ENCODE measurements around the gene LGALS9C. TPM values are rescaled to one million over a fixed set of nuclear protein-coding genes. Genes with fewer than 3 reads are reported as not detected.
"Not testable (repeated sequence)": the region's sequence is repeated elsewhere in the genome, so short reads cannot be mapped to it uniquely, and the experiment has no call there.

LGALS9C gene
- total RNA-seq, 4 donors from 2014 or later = 5.5 to 52.9 (median 21.9) TPM

DNA sequence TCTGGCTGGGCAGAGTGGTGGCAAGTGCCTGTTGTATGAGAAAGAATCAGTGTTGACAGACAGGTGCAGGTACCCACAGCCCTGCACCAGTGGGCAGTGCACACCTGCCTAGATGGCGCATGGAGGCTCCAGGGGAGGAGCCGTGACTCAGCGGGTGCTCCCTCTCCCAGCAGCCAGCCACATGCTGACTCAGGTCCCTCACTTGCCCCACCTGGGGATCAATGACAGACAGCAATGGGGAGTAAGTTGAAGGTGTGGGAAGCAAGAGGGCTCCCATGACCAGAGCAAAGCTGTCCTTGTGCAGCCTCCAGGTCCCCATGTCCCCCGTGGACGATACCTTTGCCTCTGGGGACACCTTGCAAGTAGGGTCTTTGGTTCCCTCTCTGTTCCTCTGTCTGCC is 24.6 kb upstream of the LGALS9C start:
- DNase-seq; intact Hi-C loops (cut with DNase I): not testable (repeated sequence)

DNA sequence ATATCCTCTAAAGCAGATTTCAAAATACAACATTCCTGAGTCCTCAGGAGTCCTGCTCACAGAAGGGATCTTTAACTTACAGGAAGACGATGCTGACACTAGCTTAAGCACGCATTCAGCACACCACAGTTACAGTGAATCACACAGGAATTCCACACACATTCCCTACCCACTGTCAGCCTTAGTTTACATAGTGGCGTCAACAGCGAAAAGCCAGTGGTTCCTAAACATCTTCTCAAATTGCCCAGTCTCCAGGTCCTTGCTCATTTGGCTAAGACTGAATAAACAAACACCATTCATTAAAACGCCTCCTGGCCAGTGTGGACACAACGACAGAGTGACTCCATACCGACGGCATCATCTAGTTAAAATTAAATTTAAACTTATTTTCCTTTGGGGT is 17.6 kb upstream of the LGALS9C start:
- H3K36me3 ChIP-seq; H3K4me3 ChIP-seq; DNase-seq; H3K27ac ChIP-seq; H3K27me3 ChIP-seq; H3K9me3 ChIP-seq; H3K4me1 ChIP-seq; intact Hi-C loops (cut with DNase I): not testable (repeated sequence)
- WGBS, 2 donors = 40 to 48% methylated on average over 4 to 8 of the region's 8 CpGs

More for the DNA sequence above, 24.6 kb upstream of the LGALS9C start:
- TF ChIP-seq, protein P1, sequence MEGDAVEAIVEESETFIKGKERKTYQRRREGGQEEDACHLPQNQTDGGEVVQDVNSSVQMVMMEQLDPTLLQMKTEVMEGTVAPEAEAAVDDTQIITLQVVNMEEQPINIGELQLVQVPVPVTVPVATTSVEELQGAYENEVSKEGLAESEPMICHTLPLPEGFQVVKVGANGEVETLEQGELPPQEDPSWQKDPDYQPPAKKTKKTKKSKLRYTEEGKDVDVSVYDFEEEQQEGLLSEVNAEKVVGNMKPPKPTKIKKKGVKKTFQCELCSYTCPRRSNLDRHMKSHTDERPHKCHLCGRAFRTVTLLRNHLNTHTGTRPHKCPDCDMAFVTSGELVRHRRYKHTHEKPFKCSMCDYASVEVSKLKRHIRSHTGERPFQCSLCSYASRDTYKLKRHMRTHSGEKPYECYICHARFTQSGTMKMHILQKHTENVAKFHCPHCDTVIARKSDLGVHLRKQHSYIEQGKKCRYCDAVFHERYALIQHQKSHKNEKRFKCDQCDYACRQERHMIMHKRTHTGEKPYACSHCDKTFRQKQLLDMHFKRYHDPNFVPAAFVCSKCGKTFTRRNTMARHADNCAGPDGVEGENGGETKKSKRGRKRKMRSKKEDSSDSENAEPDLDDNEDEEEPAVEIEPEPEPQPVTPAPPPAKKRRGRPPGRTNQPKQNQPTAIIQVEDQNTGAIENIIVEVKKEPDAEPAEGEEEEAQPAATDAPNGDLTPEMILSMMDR (IDR thresholded peaks at IDR 0.05) = peak in 1 of 6 experiments; percentile 17
- H3K4me3 ChIP-seq, H3K9me3 ChIP-seq, H3K27ac ChIP-seq, H3K4me1 ChIP-seq, H3K27me3 ChIP-seq, H3K36me3 ChIP-seq: not testable (repeated sequence)
- WGBS, 2 donors = 68% methylated on average over 5 of the region's 5 CpGs; no CpG with 5 or more reads in 1 of the 2 donors

DNA sequence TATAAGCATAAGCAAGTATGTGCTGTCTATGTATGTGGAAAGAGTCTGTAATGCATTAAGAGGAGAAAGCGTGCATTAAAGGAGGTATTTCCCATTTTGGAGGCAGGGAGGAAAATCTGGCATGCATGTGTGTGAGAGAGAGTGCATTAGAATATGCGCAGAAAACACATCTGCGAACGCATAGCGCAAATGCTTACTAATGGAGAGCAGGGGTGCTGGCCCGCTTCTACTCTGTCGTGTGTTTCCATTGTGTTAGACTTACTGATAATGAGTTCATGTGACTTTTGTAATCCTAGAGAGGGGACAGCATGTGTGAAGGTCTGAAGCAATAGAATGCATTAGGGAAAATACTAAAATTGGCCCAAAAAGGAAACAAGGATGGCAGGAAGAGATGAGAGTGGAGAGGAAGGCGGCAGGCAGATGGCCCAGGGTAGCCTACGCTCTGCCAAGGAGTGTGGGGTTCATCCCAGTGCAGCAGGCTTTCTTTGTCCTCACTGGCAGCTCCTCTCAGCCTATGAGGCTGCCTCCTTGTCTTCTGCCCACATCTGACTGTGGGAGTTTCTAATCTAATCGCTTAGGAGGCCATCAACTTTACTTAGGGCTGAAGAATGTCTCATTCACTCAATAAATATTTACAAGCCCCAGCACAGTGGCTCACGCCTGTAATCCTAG is 12.6 kb upstream of the LGALS9C start:
- H3K9me3 ChIP-seq; H3K36me3 ChIP-seq; H3K27me3 ChIP-seq; H3K4me3 ChIP-seq; intact Hi-C loops (cut with DNase I); H3K27ac ChIP-seq; DNase-seq: not testable (repeated sequence)
- H3K4me1 ChIP-seq = peaks cover 0 to 16% (median 8%) of the 10 kb centered on the region in 3 donors
- 80 to 92% methylated on average over 7 to 9 of the region's 11 CpGs for whole genome bisulfite sequencing, 2 donors

DNA sequence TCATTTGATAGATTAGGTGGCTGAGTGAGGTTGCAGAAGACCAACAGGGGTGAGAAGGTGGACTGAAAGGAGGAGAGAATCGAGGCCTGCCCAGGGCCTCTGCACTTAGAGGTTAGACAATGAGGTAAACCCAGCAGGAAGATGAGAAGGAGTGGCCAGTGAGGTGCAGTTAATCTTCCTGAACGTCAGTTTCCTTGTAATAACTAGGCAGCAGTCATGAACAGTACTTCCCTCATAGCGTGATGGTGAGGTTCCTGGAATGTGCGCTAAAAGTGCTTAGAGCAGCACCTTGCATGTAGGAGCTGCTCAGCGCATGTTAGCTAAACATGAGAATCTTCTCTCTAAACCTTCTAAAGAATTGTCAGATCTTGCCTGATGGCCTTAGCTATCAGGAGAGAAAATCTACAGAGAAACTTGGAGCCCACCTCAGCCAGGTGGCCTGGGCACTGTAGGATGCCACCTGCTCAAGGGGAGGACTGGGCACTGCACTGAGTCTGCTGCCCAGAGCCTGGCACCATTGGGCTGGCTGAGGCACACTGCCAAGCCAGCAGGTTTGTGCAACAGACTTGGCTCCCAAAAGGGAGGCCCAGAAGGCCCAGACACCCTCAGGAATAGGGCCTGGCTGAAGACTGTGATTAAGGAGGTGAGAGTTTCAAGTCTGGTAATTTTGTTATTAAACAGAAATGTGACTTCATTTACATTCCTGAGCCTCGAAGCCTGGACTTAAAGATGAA is 10.2 kb upstream of the LGALS9C start:
- H3K36me3 ChIP-seq; H3K4me3 ChIP-seq; H3K9me3 ChIP-seq; DNase-seq; intact Hi-C loops (cut with DNase I); H3K27me3 ChIP-seq: not testable (repeated sequence)
- Histone ChIP-seq H3K27ac (peak overlapping the region; percentile 57 to 85 (median 67)), H3K4me1 (peaks cover 0 to 16% (median 9%) of the 10 kb centered on the region in 3 donors)
- 25 to 27% methylated on average over 1 to 4 of the region's 6 CpGs for WGBS, 2 donors

DNA sequence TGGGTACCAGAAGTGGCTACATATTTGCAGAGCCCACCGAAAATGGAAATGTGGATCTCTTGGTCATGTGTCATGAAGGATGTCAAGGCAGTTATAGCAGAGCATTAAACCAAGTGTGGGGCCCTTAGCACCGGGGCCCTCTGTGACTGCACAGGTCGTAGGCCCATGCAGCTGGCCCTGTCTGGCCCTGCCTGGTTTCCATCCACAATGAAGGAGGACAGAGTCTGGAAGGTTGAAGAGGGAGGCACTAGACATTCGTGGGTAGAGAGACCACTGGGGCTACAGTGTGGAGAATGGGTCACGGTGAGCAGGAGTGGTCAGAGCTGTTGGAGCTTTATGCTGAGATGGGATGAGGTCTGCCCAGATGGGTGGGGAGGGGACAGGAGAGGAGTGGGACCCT is 9.6 kb upstream of the LGALS9C start:
- intact Hi-C loops (cut with DNase I); H3K9me3 ChIP-seq; H3K36me3 ChIP-seq; H3K4me3 ChIP-seq; DNase-seq; H3K27me3 ChIP-seq: not testable (repeated sequence)
- Histone ChIP-seq H3K27ac (peak overlapping the region; percentile 57 to 85 (median 68)), H3K4me1 (peaks cover 0 to 16% (median 9%) of the 10 kb centered on the region in 3 donors)
- 81% methylated on average over 4 of the region's 5 CpGs; no CpG with 5 or more reads in 1 of the 2 donors for WGBS, 2 donors

DNA sequence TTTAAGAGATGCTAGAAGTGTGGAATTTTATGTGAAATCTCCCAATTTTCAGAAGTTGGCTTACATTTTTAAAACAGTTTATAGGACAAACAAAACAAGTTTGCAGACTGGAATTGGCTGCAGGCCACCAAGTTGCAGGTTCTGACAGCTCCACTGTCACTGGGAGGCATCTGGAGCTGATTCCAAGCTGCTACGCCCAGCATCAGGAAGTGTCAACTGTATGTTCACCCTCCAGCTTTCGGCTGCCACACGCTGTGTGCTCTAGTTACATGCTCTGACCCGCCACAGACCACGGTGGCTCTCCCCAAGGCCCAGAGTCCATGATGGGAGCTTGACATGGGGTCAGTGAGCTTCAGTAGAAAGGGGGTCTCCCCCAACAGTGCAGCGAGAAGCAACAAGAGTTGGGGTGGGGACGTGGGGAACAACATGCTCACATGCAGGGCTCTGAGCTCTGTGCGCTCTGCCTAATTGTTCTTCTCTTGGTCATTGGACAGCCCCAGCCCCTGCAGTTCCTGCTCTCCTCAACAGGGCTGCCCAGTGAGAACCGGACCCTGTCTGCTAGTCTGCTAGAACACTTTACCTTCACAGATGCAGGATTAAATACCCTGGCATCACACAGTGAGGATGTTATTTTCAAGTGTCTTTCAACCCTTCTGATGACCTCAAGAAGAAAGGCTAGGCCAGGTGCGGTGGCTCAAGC is 8.0 kb upstream of the LGALS9C start:
- H3K36me3 ChIP-seq; DNase-seq; H3K4me3 ChIP-seq; H3K27me3 ChIP-seq; H3K9me3 ChIP-seq; intact Hi-C loops (cut with DNase I): not testable (repeated sequence)
- 55 to 56% methylated on average over 4 to 5 of the region's 10 CpGs for WGBS, 2 donors
- H3K4me1 ChIP-seq = peaks cover 0 to 16% (median 9%) of the 10 kb centered on the region in 3 donors
- peak overlapping the region; percentile 61 to 85 (median 78) for H3K27ac ChIP-seq

DNA sequence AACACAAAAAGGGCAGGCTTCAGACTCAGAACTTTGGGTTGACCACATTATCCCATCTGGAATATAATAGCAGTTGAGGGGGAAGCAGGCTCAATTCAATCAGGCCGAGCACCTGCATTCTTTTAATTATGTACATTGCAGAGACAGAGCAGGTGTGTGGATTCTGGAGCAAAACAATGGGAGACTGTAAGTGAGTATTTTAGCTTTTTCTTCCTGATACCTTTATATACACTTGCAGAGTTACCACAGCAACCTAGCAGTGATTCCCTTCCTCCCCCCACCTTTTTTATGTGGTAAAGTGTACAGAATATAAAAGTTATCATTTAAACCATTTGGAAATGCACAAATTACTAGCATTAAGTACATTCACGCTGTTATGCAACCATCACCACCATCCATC is 6.8 kb upstream of the LGALS9C start:
- H3K9me3 ChIP-seq; H3K4me3 ChIP-seq; H3K27me3 ChIP-seq; H3K27ac ChIP-seq; H3K36me3 ChIP-seq; DNase-seq; intact Hi-C loops (cut with DNase I): not testable (repeated sequence)
- peaks cover 0 to 16% (median 9%) of the 10 kb centered on the region in 3 donors for H3K4me1 ChIP-seq
- 73 to 100% methylated on average over 1 to 2 of the region's 2 CpGs for WGBS, 2 donors

DNA sequence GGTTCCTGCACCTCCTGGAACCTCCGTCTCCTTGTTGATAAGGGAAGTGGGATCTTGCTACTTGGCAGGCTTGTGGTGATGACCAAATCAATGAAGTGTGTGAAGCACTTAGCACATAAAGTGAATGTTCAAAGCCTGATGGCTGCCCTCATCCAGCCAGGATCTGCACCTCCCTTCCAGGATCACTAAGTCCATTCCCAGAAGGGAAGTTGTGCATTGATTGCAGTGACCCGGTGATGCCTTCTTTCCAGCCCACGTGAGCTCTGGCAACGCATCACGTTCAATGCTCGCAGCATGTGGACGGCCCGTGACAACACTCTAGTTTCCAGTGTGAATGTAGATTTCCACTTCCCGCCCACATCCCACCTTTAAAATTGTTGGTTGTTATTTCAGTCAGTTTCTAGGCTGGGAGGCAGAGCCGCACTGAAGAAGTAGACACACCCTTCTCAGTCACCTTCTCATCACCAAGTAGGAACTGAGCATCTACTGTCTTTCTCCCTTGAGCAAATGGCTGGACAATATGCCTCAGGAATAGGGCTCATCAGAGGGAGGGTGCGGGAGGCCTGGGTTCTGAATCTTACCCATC is 6.2 kb upstream of the LGALS9C start:
- H3K36me3 ChIP-seq; intact Hi-C loops (cut with DNase I); DNase-seq; H3K27me3 ChIP-seq; H3K27ac ChIP-seq; H3K9me3 ChIP-seq; H3K4me3 ChIP-seq: not testable (repeated sequence)
- peaks cover 0 to 16% (median 9%) of the 10 kb centered on the region in 3 donors for H3K4me1 ChIP-seq
- WGBS, 2 donors = no CpG with 5 or more reads among the region's 11 CpGs

DNA sequence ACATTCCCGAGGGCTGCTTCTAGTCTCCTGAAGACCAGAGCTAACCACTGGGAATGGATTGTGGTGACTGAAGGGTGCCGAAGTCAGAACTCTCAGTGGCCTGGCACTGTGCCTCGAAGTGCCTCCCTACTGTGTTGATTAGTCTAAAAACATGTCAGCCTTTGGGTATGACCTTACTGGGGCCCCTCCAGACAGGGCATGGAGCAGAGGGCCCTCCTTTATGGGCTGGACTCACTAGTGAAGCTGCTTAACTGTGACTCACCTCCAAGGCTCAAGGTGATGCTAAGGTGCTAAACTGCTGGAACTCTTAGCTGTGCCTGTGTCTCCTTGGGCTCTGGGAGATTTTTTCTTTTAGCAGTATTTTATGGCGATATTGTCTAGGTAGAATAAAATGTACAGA is 2.6 kb upstream of the LGALS9C start:
- H3K27ac ChIP-seq; H3K9me3 ChIP-seq; H3K36me3 ChIP-seq; intact Hi-C loops (cut with DNase I); H3K4me1 ChIP-seq; H3K4me3 ChIP-seq; H3K27me3 ChIP-seq; DNase-seq: not testable (repeated sequence)
- WGBS, 2 donors = no CpG with 5 or more reads among the region's 4 CpGs

DNA sequence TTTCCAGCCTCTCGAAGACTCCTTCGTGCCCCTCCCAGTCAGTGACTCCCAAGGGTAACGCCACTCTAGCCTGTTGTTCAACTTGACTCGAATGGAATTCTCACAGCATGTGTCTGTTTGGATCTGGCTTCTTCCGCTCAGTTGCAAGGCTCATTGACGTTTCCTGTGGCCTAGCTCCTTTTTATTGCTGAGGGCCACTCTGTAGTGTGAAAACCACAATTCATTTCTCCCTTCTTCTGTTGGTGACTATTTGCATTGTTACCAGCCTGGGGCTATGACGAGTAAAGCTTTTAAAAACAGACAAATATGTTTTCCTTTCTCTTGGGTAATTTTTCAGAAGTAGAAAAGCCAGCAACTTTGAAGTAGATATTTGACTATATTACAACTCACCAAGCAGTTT is 1.8 kb upstream of the LGALS9C start:
- 47 to 58% methylated on average over 2 to 4 of the region's 7 CpGs for WGBS, 2 donors
- H3K4me1 ChIP-seq; intact Hi-C loops (cut with DNase I); DNase-seq; H3K4me3 ChIP-seq; H3K36me3 ChIP-seq; H3K27me3 ChIP-seq; H3K9me3 ChIP-seq; H3K27ac ChIP-seq: not testable (repeated sequence)

DNA sequence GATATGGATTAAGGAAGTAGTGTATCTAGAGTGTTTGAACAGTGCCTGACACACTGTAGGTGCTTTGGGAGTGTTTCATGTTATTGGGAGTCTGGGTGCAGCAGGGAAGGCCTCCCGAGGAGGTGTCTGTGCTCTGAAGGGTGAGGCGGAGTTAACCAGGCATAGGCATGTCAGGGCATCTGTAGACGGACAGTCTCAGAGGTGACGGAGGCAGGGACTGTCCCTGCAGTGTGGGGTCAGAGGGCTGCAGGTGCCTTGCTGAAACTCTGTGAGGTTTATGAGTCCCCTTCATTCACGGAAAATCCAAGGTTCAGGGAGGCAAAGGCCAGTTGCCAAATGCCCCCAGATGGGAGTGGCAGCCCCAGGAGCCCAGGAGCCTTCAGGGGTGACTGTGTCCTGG is 778 bp downstream of the LGALS9C start:
- DNase-seq; H3K27ac ChIP-seq; intact Hi-C loops (cut with DNase I); H3K36me3 ChIP-seq; H3K9me3 ChIP-seq; H3K27me3 ChIP-seq; H3K4me1 ChIP-seq; H3K4me3 ChIP-seq: not testable (repeated sequence)
- 55% methylated on average over 2 of the region's 5 CpGs; no CpG with 5 or more reads in 1 of the 2 donors for WGBS, 2 donors
